GM19043 (cell line): ENCODE data around the gene DNAL1.

Experiments
- ATAC-seq: cut with Tn5 transposase; IDR thresholded peaks from one replicate; pipeline ENCODE4 v1.9.1; 2021; ENCODE audit warnings: low read depth; ENCODE audit not compliant: unreplicated experiment

The DNAL1 gene

DNA sequence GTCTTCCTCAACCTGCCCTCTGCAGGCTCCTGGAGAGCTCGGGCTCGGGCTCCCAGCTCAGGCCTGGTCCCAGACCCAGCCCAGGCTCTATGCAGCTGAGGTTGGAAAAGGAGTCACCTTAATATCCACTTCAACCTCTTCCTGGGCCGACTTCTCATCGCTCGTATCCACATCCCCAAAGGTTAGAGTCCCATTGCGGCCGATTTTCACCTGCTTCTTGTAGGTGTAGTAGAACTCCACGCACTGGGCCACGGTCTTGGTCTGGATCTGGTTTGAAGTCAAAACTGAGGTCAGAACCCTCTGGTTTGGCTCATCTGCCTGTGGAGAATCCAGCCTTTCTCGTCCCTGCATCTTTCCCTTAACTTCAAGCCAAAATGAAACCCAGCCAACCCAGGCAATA lies 77.8 kb downstream of the DNAL1 start:
- ATAC-seq = no peak

GRCh38 chr14:73723406-73723796 lies 78.6 kb downstream of the DNAL1 start:
- ATAC-seq = no peak

DNA sequence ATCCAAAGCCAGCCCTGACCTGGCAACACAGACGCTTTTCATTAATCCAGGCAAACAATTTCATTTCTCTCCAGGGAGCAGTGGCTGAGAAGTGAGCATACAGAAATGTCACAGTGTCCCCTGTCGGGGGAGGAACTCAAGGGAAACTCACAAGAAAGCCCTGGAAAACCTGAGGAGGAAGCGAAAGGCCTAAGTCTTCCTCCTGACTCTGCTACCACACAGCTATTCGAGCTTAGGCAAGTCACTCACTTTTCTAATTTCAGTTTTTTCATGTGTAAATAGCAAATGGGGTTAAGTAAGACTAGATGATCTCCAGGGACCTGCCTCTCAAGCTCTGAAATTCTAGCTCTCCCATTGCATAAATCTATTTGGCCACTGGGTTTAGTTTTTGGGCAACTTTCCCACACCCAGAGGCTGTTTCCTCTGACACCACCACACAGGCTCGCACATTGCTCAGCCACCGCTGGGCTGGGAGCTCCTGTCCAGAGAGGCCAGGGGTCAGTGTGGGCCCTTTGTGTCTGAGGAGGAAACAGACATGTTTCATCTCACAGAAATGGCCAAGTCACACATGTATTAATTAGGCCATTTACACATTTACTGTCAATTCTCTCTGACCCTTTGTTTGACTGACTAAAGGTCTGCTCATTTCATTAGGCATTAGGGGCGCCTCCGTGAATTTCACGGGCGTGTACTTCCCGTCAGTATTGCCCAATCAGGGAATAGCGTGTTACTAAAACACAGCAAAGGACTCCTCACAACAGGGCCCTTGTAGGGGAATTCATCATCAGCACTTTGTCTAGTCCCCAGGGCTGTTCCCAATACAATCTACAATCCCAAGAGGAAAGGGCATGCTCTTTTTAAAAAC lies 79.2 kb downstream of the DNAL1 start:
- no peak for ATAC-seq

DNA sequence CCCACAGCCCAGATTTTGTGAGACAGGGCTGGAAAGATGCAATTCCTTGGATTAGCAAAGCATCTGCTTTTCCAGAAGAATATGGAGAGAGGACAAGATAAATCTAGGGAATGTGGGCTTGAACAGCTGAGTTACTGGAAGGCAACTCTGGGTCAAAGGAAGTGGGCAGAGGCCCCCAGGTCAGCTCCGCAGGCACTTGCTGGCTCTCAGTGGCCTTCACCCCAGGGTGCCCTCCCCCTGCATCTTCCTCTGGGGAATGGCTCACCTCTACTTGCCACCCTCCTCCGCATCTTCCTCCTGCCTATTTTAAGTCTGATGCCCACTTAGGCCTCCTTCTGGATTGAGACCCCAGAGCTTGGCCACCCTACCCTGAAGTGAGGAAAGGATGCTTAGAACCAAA lies 79.9 kb downstream of the DNAL1 start:
- ATAC-seq = no peak

- no peak for ATAC-seq
Observed at GRCh38 chr14:73725116-73726024, 80.6 kb downstream of the DNAL1 start.

DNA sequence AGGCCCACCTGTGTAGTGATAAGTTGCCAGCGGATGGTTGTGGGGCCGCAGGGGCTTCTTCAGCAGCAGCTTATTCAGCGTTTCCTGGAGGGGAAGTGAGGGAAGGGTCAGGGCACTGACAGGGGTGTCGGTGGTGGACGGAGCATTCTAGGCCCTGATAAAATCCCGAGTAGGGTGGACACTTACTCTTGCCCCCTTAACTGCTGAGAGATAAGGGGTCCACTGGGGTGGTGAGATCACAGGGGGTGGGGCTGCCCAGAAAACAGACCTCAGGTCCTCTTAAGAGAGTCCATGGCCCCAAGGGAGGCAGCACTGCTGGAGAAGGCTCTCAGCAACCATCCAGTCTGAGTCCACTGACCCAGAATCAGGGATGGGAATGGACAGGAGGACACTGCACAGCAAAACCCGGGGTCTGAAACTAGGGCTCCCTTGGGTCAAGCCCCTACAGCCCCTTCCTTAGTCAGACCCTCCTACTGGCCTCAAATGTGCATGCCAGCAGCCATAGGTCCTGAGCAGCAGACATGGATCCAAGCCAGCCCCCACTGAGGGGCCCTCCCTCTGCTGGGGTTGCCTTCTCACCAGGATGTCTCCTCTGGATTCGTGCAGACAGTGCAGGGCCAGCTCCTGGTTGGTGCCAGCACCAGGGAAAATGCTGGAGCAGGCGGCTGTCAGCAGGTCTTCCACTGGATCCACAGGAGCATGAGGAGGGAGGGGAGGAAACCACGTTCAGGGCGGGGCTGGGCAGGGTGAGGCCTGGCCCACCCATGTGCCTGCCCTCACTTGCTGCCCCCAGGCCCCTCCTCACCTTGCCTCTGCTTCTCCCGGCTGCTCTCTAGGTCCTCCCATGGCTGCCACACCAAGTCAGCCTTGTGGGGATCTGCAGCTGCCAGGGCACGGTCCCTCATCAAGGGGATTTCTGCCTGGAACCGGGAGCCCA lies 81.5 kb downstream of the DNAL1 start:
- ATAC-seq = no peak

- no peak for ATAC-seq
Observed at GRCh38 chr14:73727166-73727565, 82.4 kb downstream of the DNAL1 start.

DNA sequence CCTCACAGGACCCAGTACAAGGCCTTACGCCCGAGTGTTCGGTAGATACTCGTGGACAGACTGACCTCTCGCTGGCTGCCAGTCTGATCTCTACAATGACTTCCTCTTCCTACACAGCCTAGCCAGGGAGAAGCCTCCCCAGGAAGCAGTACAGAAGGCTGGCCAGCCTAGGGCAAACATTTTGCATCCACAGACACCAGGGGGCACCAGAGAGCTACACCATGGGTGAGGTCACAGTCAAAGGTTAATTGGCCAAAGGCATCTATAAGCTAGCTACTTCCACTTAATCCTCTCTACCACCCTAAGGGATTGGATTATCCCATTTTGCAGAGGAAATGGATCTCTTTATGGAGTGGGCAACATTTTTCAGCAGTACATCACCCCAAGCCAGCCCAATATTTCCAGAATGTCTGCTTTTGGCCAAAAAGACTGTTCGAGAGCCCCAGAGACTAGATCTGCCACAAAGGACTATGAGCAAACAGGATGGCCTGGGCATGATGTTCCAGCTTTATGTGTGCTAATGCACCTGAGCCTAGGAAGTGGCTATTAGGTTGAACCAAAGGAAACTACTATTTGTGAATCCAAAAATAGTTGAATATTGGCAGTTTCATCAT lies 84.0 kb downstream of the DNAL1 start:
- no peak for ATAC-seq

- no peak for ATAC-seq
Observed at GRCh38 chr14:73729556-73730265, 84.9 kb downstream of the DNAL1 start.

GRCh38 chr14:73731111-73731510 lies 86.3 kb downstream of the DNAL1 start:
- no peak for ATAC-seq

DNA sequence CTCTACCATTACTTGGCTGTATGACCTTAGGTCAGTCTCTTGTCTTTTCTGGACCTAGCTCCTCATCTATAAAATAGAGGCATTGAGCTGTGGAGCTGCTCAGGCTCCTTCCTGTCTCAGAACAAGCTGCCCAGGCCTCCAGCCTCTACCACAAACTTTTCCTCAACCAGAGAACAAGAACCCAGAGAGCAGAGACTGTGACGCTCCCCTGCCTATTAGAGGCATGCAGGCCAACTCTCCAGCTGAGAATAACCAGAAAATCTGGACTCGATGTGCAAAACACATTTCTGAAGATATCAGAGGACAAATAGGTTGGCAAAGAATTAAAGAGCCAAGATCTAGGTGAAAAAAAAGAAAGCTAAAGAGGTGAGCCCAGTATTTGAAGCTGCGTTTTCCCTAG lies 87.2 kb downstream of the DNAL1 start:
- no peak for ATAC-seq

DNA sequence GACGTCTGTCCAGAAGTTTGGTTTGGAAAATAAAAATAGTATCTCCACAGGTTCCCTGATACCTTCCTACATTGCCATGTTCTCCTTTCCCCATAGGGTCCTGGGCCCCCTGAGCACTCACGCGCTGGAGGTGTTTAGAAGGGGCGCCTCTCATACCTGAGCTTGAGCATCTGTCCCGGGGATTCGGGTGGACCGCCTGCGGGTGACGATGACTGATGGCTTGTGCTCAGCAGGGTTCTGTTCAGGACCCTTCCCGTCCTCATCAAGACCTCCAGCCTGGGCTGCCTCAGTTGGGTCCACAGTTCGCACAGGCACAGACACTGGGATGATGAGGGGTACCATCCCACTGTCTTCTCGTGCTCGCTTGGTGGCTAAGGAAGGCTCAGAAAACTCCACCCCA lies 92.1 kb downstream of the DNAL1 start:
- no peak for ATAC-seq

DNA sequence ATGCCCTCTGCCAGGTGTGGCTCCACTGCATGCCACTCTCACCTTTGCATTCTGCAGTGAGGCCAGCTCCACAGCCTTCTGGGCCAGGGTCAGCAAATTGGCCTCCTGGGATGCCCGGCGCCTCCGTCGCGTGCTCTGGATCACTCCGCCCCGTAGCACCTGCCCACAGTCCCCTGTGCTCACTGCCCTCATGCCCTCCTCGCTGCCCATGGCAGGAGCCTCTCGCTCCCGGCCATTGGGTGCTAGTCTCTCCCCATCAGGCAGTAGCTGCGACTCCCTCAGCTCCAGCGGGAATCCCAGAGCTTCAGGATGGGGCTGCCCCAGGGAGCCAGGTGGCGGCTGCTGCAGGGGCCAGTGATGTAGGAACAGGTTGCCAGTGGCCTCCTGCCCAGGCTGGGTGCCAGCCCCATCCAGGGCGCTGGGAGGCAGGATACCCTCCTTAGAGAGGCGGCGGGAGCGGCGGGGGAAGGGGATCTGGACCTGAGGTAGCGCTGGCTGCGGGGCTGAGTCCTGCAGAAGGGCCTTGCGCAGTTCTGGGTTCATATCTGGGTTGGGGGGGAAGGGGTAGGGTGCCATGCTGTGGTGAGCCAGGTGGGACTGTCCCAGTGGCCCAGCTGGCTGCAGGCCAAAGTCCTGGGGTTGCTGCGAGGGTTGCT lies 93.9 kb downstream of the DNAL1 start:
- ATAC-seq = no peak

DNA sequence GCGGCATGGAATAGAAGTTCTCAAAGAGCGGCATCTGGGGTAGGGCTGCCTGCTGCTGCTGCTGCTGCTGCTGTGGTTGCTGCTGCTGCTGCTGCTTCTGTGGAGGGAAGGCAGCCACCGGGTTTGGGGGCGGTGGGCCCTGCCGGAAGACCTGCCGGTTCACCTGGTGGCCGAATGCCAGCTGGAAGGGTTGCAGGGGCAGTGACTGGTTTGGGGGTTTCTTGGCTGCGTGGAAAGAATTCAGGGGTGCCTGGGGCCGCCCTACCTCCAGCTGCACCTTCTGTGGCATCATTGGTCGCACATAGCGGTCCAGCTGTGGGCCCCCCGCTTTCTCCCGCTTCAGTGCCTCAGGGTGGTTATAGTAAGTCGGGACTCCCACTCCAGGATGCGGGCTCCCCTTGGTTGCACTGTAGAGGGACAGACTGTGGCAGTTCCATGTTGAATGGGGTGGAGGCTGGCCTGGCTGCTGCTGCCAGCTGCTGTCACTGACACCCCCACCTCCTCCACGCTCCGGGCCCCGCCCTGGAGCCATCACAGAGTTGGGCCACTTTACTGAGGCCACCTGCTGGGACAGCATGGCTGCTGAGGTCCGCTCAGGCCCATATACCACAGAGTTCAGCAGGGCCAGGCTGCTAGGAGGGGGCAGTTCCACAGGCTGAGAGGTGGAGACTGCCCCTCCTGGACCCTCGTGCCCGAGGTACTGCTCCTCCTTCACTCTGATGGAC lies 94.5 kb downstream of the DNAL1 start:
- no peak for ATAC-seq

- no peak for ATAC-seq
Observed at GRCh38 chr14:73739899-73740617, 95.3 kb downstream of the DNAL1 start.

GRCh38 chr14:73740618-73741326 lies 96.0 kb downstream of the DNAL1 start:
- ATAC-seq = no peak

DNA sequence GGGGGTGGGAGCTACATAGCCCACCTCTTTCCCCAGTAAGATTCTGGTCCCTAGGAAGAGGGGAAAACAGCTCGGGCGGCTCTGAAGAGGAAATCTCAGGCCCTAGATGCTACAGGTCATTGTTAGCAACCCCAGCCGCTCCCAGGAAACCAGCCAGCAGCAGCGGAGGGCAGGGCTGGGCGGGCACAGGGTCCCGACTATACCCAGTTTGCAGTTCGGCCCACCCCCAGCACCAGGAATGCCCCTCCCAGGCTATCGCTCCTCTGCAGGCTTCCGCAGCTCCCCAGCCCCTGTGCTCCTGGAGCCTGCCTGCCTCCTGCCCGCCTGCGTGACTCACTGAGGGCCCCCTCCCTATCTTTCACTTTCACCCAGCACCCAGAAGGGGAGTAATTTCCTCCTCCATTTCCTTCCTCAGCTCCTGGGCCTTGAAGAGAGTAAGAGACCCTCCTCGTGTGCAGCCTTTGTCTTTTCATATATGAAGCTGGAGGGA lies 96.6 kb downstream of the DNAL1 start:
- peak; percentile 42 for ATAC-seq
